Kidney capillary endothelial cell (primary cell): ENCODE results near the gene UQCRQ.
A peak's percentile ranks its signal among the peaks of the same experiment; 100 is the strongest.
"Not testable (repeated sequence)": the region's sequence is repeated elsewhere in the genome, so short reads cannot be mapped to it uniquely, and the experiment has no call there.

Experiments
- DNase-seq: peaks from one replicate; pipeline ENCODE4 v3.0.0-alpha.2; 2018; ENCODE audit warnings: low spot score

Gene UQCRQ

GRCh38 chr5:132832612-132833011 lies 33.8 kb upstream of the UQCRQ start:
- no peak for DNase-seq

GRCh38 chr5:132834057-132834456 lies 32.4 kb upstream of the UQCRQ start:
- DNase-seq, result no peak

GRCh38 chr5:132836852-132837251 lies 29.6 kb upstream of the UQCRQ start:
- DNase-seq, result no peak

- DNase-seq, result no peak
Observed at GRCh38 chr5:132837868-132838267, 28.6 kb upstream of the UQCRQ start.

GRCh38 chr5:132838516-132839282 lies 27.7 kb upstream of the UQCRQ start:
- no peak for DNase-seq

- DNase-seq, result peak; percentile 64
Observed at GRCh38 chr5:132839426-132840301, 26.8 kb upstream of the UQCRQ start.

GRCh38 chr5:132840313-132840712 lies 26.1 kb upstream of the UQCRQ start:
- no peak for DNase-seq

- no peak for DNase-seq
Observed at GRCh38 chr5:132840896-132841295, 25.5 kb upstream of the UQCRQ start.

GRCh38 chr5:132841305-132841704 lies 25.1 kb upstream of the UQCRQ start:
- DNase-seq, result no peak

- DNase-seq, result no peak
Observed at GRCh38 chr5:132848270-132848669, 18.2 kb upstream of the UQCRQ start.

GRCh38 chr5:132849347-132849746 lies 17.1 kb upstream of the UQCRQ start:
- no peak for DNase-seq

GRCh38 chr5:132850066-132850465 lies 16.4 kb upstream of the UQCRQ start:
- no peak for DNase-seq

- no peak for DNase-seq
Observed at GRCh38 chr5:132853323-132853722, 13.1 kb upstream of the UQCRQ start.

GRCh38 chr5:132853790-132854189 lies 12.7 kb upstream of the UQCRQ start:
- DNase-seq, result no peak

GRCh38 chr5:132854301-132854700 lies 12.1 kb upstream of the UQCRQ start:
- DNase-seq, result peak; percentile 42

- not testable (repeated sequence) for DNase-seq
Observed at GRCh38 chr5:132854992-132855391, 11.4 kb upstream of the UQCRQ start.

- DNase-seq, result no peak
Observed at GRCh38 chr5:132856011-132856410, 10.4 kb upstream of the UQCRQ start.

- DNase-seq, result no peak
Observed at GRCh38 chr5:132859889-132860437, 6.5 kb upstream of the UQCRQ start.

- no peak for DNase-seq
Observed at GRCh38 chr5:132860742-132861141, 5.7 kb upstream of the UQCRQ start.

- DNase-seq, result no peak
Observed at GRCh38 chr5:132865668-132866341, 637 bp upstream of the UQCRQ start.

GRCh38 chr5:132867046-132867451 lies 607 bp downstream of the UQCRQ start:
- peak; percentile 16 for DNase-seq

GRCh38 chr5:132868754-132869153 lies 2.3 kb downstream of the UQCRQ start:
- no peak for DNase-seq
